PC-3 (cell line): Measurements from ENCODE around the gene CCDC144A. TPM values are rescaled to one million over a fixed set of nuclear protein-coding genes. Genes with fewer than 3 reads are reported as not detected.
"Not testable (repeated sequence)": the region's sequence is repeated elsewhere in the genome, so short reads cannot be mapped to it uniquely, and the experiment has no call there.

Experiments used
- ATAC-seq: fragments of 200-7000 bp; cut with Tn5 transposase; 2 replicates; pipeline ENCODE4 v1.9.1; 2020; ENCODE audit warnings: mild to moderate bottlenecking, moderate library complexity
- BruUV-seq: library from RNA; stranded (reverse); fragments of 400-500 nt; replicated peaks from 2 replicates; lab custom pipeline; 2021; lab: Mats Ljungman, UMichigan
- CTCF ChIA-PET: fragments of 300-600 bp; sonication (Branson Sonifier 250); formaldehyde crosslinking; loops from one replicate; lab custom pipeline; 2022; ENCODE audit warnings: antibody characterized with exemption; lab: Charles Lee
- POLR2A ChIA-PET: fragments of 300-600 bp; sonication (Branson Sonifier 250); formaldehyde crosslinking; loops from one replicate; lab custom pipeline; 2022; ENCODE audit warnings: antibody characterized with exemption; ENCODE audit not compliant: unreplicated experiment; lab: Charles Lee
- DNase-seq: peaks from one replicate; pipeline ENCODE4 v3.0.0-alpha.2; 2015
- H2AFZ ChIP-seq: fragments of 300-600 bp; sonication (generic); 2 replicates; pipeline ENCODE4 v1.6.0; 2016; ENCODE audit warnings: antibody characterized with exemption, low read length
- H3F3A ChIP-seq: fragments of 300-600 bp; sonication (generic); one replicate; pipeline ENCODE4 v1.6.0; 2017; ENCODE audit warnings: antibody characterized with exemption, low read length, control low read depth, mild to moderate bottlenecking; ENCODE audit not compliant: unreplicated experiment
- H3K27ac ChIP-seq: fragments of 300-600 bp; sonication (generic); 2 replicates; pipeline ENCODE4 v1.5.1; 2016; ENCODE audit warnings: mild to moderate bottlenecking, low read length
- H3K27me3 ChIP-seq: fragments of 300-600 bp; sonication (generic); 2 replicates; pipeline ENCODE4 v1.6.1; 2016; ENCODE audit warnings: low read length, mixed read lengths
- H3K36me3 ChIP-seq: fragments of 300-600 bp; sonication (generic); 2 replicates; pipeline ENCODE4 v1.6.1; 2016; ENCODE audit warnings: low read depth, mixed run types, low read length, mixed read lengths
- H3K4me1 ChIP-seq: fragments of 300-600 bp; sonication (generic); 2 replicates; pipeline ENCODE4 v1.5.1; 2016; ENCODE audit warnings: low read length; ENCODE audit not compliant: insufficient read depth
- H3K4me2 ChIP-seq: fragments of 300-600 bp; sonication (generic); 2 replicates; pipeline ENCODE4 v1.6.0; 2016; ENCODE audit warnings: low read length
- H3K4me3 ChIP-seq: fragments of 300-600 bp; sonication (generic); 2 replicates; pipeline ENCODE4 v1.5.1; 2016; ENCODE audit warnings: mild to moderate bottlenecking, low read length, mixed read lengths
- H3K79me2 ChIP-seq: fragments of 300-600 bp; sonication (generic); 2 replicates; pipeline ENCODE4 v1.6.1; 2017; ENCODE audit warnings: low read length, mixed read lengths
- H3K9ac ChIP-seq: fragments of 300-600 bp; sonication (generic); 2 replicates; pipeline ENCODE4 v1.6.0; 2016; ENCODE audit warnings: mild to moderate bottlenecking, low read length
- H3K9me2 ChIP-seq: fragments of 300-600 bp; sonication (generic); replicated peaks from 2 replicates; pipeline ENCODE4 v1.6.1; 2016; ENCODE audit warnings: mixed run types, low read length, mixed read lengths
- H3K9me3 ChIP-seq: fragments of 300-600 bp; sonication (generic); 2 replicates; pipeline ENCODE4 v1.6.1; 2016; ENCODE audit warnings: low read length, mixed read lengths
- H4K20me1 ChIP-seq: fragments of 300-600 bp; sonication (generic); 2 replicates; pipeline ENCODE4 v1.6.1; 2016; ENCODE audit warnings: low read length, mixed read lengths
- intact Hi-C: fragments of 100-400 bp; cut with micrococcal nuclease; formaldehyde crosslinking; loops from 2 replicates; pipeline ENCODE4 v1.9.0; 2023
- total RNA-seq: library from RNA; depleted of rRNA; stranded (reverse); fragments of >200 nt; gene quantifications from 2 replicates; pipeline ENCODE4 v1.2.3, GENCODE V29; 2014

Gene CCDC144A
- total RNA-seq, 1 experiment from 2014 or later: 0.15 TPM

DNA sequence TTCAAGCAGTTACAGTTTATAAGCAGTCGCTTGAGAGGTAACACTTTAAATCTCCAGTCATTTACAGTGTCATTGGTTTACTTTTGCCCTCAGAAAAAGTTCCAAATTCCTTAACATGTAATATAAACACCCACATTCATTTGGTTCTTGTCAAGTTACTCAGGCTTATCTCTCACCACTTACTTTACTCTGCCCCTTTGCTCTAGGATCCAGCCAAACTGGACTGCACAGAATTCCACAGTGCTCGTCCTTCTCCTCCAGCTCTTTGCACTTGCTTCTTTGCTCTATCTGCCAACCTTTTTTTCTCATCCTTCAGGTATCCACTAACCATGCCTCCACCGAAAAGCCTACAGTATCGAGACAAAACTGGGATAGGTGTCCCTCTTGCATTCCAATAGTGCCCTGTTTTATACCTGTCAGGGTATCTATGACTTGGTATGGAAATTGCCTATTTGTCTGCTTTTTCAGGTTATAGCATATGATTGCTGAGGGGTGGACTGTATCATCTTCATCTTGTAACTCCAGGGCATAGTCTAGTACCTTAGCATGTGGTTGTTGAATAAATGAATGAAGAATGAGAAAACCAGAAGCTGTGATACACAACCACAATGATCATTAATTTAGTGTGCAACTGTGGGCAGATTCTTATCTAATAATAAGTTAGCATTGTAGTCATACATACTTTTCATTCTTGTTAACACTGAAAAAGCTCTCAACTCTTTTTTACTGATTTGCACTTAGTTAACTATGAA, 82.5 kb downstream of the CCDC144A start:
- H3F3A ChIP-seq, POLR2A ChIA-PET, CTCF ChIA-PET, H3K79me2 ChIP-seq, H3K27ac ChIP-seq, H3K9ac ChIP-seq, H4K20me1 ChIP-seq, H3K4me1 ChIP-seq, H3K36me3 ChIP-seq, ATAC-seq, H2AFZ ChIP-seq, H3K4me3 ChIP-seq, intact Hi-C loops, H3K4me2 ChIP-seq, BruUV-seq, H3K9me3 ChIP-seq, DNase-seq, H3K9me2 ChIP-seq, H3K27me3 ChIP-seq: not testable (repeated sequence)

DNA sequence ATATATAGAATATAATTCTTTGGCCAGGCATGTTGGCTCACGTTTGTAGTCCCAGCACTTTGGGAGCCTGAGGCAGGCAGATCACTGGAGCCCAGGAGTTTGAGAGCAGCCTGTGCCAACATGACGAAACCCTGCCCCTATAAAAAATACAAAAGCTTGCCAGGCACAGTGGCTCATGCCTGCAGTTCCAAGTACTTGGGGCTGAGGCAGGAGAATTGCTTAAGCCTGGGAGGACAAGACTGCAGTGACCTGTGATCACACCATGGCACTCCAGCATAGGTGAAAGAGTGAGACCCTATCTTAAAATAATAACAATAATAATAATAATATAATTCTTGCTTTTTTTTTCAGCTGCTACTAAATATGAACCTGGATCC, 83.1 kb downstream of the CCDC144A start:
- ATAC-seq, CTCF ChIA-PET, H4K20me1 ChIP-seq, intact Hi-C loops, POLR2A ChIA-PET, H3F3A ChIP-seq, BruUV-seq, H3K9me3 ChIP-seq, H3K79me2 ChIP-seq, H3K9ac ChIP-seq, H3K36me3 ChIP-seq, H3K4me2 ChIP-seq, H3K4me1 ChIP-seq, H3K27me3 ChIP-seq, H3K27ac ChIP-seq, H3K4me3 ChIP-seq, H2AFZ ChIP-seq, DNase-seq, H3K9me2 ChIP-seq: not testable (repeated sequence)

DNA sequence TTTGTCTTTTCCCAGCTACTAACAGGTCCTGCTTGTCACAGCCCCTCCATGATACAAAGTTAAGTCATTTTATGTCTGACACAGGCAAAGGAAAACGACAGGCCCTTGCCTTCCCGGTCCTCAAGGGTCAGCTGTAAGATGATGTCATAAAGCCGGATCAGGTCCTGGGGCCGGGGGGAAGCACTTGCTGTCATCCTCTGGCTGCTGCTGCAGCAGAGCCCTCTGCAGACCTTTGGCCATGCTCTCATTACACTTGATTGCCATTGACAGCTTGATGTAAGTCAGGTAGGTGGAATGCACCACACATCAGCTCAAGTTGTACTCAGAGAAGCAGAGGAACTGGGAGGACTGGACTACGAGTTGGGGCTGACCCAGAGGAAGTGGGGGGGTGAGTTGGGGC, 97.8 kb downstream of the CCDC144A start:
- H3F3A ChIP-seq, H3K4me1 ChIP-seq, H2AFZ ChIP-seq, POLR2A ChIA-PET, H4K20me1 ChIP-seq, H3K9ac ChIP-seq, intact Hi-C loops, H3K79me2 ChIP-seq, BruUV-seq, H3K36me3 ChIP-seq, DNase-seq, H3K9me3 ChIP-seq, H3K27me3 ChIP-seq, ATAC-seq, CTCF ChIA-PET, H3K4me3 ChIP-seq, H3K27ac ChIP-seq, H3K9me2 ChIP-seq, H3K4me2 ChIP-seq: not testable (repeated sequence)

DNA sequence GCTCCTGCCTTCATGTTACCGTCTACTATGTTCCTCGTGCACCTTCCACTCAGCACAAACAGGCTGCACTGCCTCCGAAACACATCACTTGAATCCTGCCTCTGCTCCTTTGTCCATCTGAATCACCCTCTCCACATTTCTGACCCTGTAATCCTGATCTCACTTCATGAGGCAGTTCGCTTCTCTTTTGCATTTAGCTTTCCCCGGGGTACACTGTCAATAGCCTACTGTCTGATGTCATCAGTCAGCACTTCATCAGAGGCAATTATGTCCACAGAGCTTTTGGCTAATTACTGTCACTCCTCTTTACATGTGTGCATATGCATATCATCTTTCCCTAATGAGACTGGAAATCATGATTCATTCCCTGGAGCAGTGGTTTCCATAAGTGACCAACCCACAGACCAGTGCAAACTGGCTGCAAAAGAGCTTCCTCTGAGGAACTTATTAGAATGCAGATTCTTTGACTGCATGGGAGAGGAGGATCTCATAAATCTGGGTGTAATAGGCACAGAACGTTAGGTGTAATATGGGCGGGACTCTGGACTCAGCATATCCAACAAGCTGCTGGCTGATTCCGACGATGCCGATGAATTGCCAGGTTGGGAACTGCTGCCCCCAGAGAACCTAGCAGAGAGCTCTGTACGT, 99.0 kb downstream of the CCDC144A start:
- H4K20me1 ChIP-seq, H3K4me2 ChIP-seq, H2AFZ ChIP-seq, H3K27me3 ChIP-seq, ATAC-seq, H3F3A ChIP-seq, H3K36me3 ChIP-seq, POLR2A ChIA-PET, CTCF ChIA-PET, BruUV-seq, H3K9ac ChIP-seq, H3K4me3 ChIP-seq, H3K9me2 ChIP-seq, H3K9me3 ChIP-seq, H3K27ac ChIP-seq, DNase-seq, intact Hi-C loops, H3K79me2 ChIP-seq, H3K4me1 ChIP-seq: not testable (repeated sequence)

DNA sequence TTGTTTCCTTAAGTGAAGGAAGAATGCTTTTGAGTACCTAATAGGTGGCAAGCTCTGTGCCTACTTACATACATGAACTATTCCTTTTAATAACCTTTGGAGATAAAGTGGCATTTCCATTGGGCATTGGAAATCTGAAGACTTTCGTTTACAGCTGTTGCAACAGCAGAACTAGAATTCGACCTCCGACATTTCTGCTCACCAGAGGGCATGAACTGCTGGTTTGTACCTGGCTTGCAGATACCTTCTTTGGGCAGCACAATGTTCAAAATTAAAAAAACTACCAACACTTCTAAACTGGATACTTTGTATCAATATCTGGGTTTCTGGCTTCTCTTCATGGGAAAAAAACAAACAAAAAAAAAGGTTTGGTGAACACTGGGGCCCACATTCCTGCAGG, 99.6 kb downstream of the CCDC144A start:
- intact Hi-C loops, CTCF ChIA-PET, H3K4me2 ChIP-seq, H4K20me1 ChIP-seq, H3K9me3 ChIP-seq, H3K4me3 ChIP-seq, H3K4me1 ChIP-seq, BruUV-seq, H3K9me2 ChIP-seq, H3K27me3 ChIP-seq, ATAC-seq, H3K36me3 ChIP-seq, H2AFZ ChIP-seq, DNase-seq, H3K9ac ChIP-seq, H3F3A ChIP-seq, H3K79me2 ChIP-seq, H3K27ac ChIP-seq, POLR2A ChIA-PET: not testable (repeated sequence)
